DOHH2 (cell line): Measurements from ENCODE around the gene COL25A1.

Source experiments
- CTCF ChIP-seq: fragments of 200-600 bp; sonication (generic); IDR thresholded peaks from one replicate; pipeline ENCODE4 v1.5.1; 2014; ENCODE audit warnings: antibody characterized with exemption, mild to moderate bottlenecking, low read depth, low read length; ENCODE audit not compliant: poor library complexity, severe bottlenecking
- EZH2phosphoT487 ChIP-seq: fragments of 200-600 bp; sonication (generic); IDR thresholded peaks from 2 replicates; pipeline ENCODE4 v1.6.1; 2017; ENCODE audit warnings: borderline replicate concordance, mild to moderate bottlenecking, antibody characterized with exemption, low read length, moderate library complexity, mixed read lengths

GRCh38 chr4:109075621-109076020 is 226.8 kb downstream of the COL25A1 start:
- TF ChIP-seq CTCF (no peak), EZH2phosphoT487 (no peak)
